Cardiac septum (tissue), 1 donor: ENCODE data around the gene ZFPL1. TPM values are rescaled to one million over a fixed set of nuclear protein-coding genes. Genes with fewer than 3 reads are reported as not detected.

Experiments
- DNase-seq: peaks from one replicate; pipeline ENCODE4 v3.0.0-alpha.2; 2020; ENCODE audit warnings: low spot score
- intact Hi-C: fragments of 100-400 bp; cut with DNase I; formaldehyde crosslinking; loops from one replicate; pipeline ENCODE4 v1.14.0; 2022
- long read RNA-seq: library from polyadenylated mRNA; unstranded; transcript quantifications from one replicate; pipeline ENCODE4 v2.0.0, GENCODE V29; 2021
- total RNA-seq: library from RNA; stranded (reverse); fragmentation: NEBNext Ultra II Directional; extraction: Animal tissue kit (Norgen Biotek cat#: 25700); gene quantifications from one replicate; pipeline ENCODE4 v1.2.1, GENCODE V29; 2021
- donor health status: DM: no; HTN: no; CAD: no.

ZFPL1 gene
- total RNA-seq: 23.5 TPM
- long read RNA-seq, transcript ZFPL1-201 (8 exons, 1,371 nt): major isoform, 15 of 26 reads
- long read RNA-seq, partial matches to known transcripts: 3 of 26 reads
- long read RNA-seq, other reads (novel, unspliced or antisense): 7 of 26 reads

GRCh38 chr11:65083834-65084597 is at the start of gene ZFPL1, which contains the start of gene CDCA5:
ZFPL1 (plus strand) TSS chr11:65084222; CDS start chr11:65084699, 477 bp downstream.
CDCA5 (minus strand) TSS chr11:65084040; CDS start chr11:65083978, 62 bp downstream.
- peak; percentile 98 for DNase-seq
- intact Hi-C loops: loop anchor here (1.0 to 5.0 kb wide), 3 partner anchors 12 to 57 kb away; partner anchors contain the start of genes SNX15, VPS51 and ZNHIT2

- no peak for DNase-seq
- intact Hi-C loops: no loop called here
These were observed 49.6 kb upstream of the ZFPL1 start for GRCh38 chr11:65034423-65034822.

- DNase-seq: no peak
- intact Hi-C loops: no loop called here
These were observed 48.4 kb upstream of the ZFPL1 start for GRCh38 chr11:65035579-65035978.

GRCh38 chr11:65036931-65037330 is 47.1 kb upstream of the ZFPL1 start:
- intact Hi-C loops: no loop called here

GRCh38 chr11:65040520-65040846 is 43.5 kb upstream of the ZFPL1 start:
- no peak for DNase-seq
- intact Hi-C loops: loop anchor here (5.0 kb wide), 1 partner anchor 77 kb away; the partner anchor contains the start of gene ZNHIT2

More at GRCh38 chr11:65036931-65037330, 47.1 kb upstream of the ZFPL1 start:
- no peak for DNase-seq

- DNase-seq: peak; percentile 96
- intact Hi-C loops: loop anchor here (5.0 kb wide), 1 partner anchor 76 kb away; the partner anchor contains the start of gene ZNHIT2
These were observed 43.0 kb upstream of the ZFPL1 start, which contains the start of gene SAC3D1 for GRCh38 chr11:65040847-65041622. SAC3D1 (plus strand) TSS chr11:65041210; CDS start chr11:65041293, 83 bp downstream.

- no peak for DNase-seq
- intact Hi-C loops: loop anchor here (5.0 kb wide), 1 partner anchor 74 kb away; the partner anchor contains the start of gene ZNHIT2
These were observed 41.1 kb upstream of the ZFPL1 start for GRCh38 chr11:65042891-65043290.

- no peak for DNase-seq
- intact Hi-C loops: loop anchor here (5.0 kb wide), 1 partner anchor 73 kb away; the partner anchor contains the start of gene ZNHIT2
These were observed 40.0 kb upstream of the ZFPL1 start for GRCh38 chr11:65043881-65044501.

- intact Hi-C loops: no loop called here
These were observed 39.0 kb upstream of the ZFPL1 start for GRCh38 chr11:65045061-65045460.

GRCh38 chr11:65045728-65046127 is 38.3 kb upstream of the ZFPL1 start:
- intact Hi-C loops: no loop called here
- no peak for DNase-seq

More at GRCh38 chr11:65045061-65045460, 39.0 kb upstream of the ZFPL1 start:
- DNase-seq: no peak

GRCh38 chr11:65047581-65048422 is 36.2 kb upstream of the ZFPL1 start:
- intact Hi-C loops: no loop called here
- DNase-seq: no peak

- intact Hi-C loops: no loop called here
- DNase-seq: no peak
These were observed 32.6 kb upstream of the ZFPL1 start for GRCh38 chr11:65051398-65051858.

- intact Hi-C loops: no loop called here
- no peak for DNase-seq
These were observed 30.1 kb upstream of the ZFPL1 start for GRCh38 chr11:65053827-65054508.

GRCh38 chr11:65055538-65055937 is 28.5 kb upstream of the ZFPL1 start:
- intact Hi-C loops: no loop called here
- DNase-seq: no peak

- no peak for DNase-seq
- intact Hi-C loops: no loop called here
These were observed 27.0 kb upstream of the ZFPL1 start for GRCh38 chr11:65056999-65057398.

- intact Hi-C loops: no loop called here
- DNase-seq: no peak
These were observed 26.5 kb upstream of the ZFPL1 start for GRCh38 chr11:65057526-65057925.

GRCh38 chr11:65058012-65058411 is 26.0 kb upstream of the ZFPL1 start:
- DNase-seq: no peak

GRCh38 chr11:65058419-65059054 is 25.5 kb upstream of the ZFPL1 start, which contains the start of gene NAALADL1:
NAALADL1 (minus strand) TSS chr11:65058553; CDS start chr11:65058521, 32 bp downstream.
- no peak for DNase-seq
- intact Hi-C loops: no loop called here

More at GRCh38 chr11:65058012-65058411, 26.0 kb upstream of the ZFPL1 start:
- intact Hi-C loops: no loop called here
